G401 (cell line): ENCODE measurements around the gene GZMB. TPM values are rescaled to one million over a fixed set of nuclear protein-coding genes. Genes with fewer than 3 reads are reported as not detected.
"Not testable (repeated sequence)": the region's sequence is repeated elsewhere in the genome, so short reads cannot be mapped to it uniquely, and the experiment has no call there.

Experiments used
- DNase-seq: peaks from one replicate; pipeline ENCODE4 v3.0.0-alpha.2; 2015; ENCODE audit warnings: low spot score
- in situ Hi-C: cut with HindIII; loops from 2 replicates; pipeline ENCODE4 v1.10.0; 2016; ENCODE audit warnings: low sequenced_read_pairs, mixed read lengths
- total RNA-seq: library from RNA; depleted of rRNA; stranded (reverse); fragments of >200 nt; shearing (Covaris generic); gene quantifications from 2 replicates; pipeline ENCODE4 v1.2.3, GENCODE V29; 2014

The GZMB gene
- total RNA-seq, 1 experiment from 2014 or later: not detected

DNA sequence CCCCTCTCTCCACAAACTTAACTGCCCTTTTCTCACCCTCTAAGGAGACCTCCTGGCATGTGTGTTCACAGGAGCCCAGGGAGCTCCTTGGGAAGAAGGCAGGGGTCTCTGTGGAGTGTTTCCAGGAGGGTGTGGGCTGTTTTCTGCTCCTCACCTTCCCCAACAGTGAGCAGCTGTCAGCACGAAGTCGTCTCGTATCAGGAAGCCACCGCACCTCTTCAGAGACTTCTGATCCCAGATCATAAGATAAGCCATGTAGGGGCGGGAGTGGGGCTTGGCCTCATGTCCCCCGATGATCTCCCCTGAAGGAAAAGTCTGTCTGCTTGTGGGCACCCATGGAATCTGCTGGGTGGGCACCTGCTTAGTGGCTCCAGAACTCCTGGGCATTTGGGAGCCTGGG lies 1.2 kb downstream of the GZMB start:
- no peak for DNase-seq
- in situ Hi-C loops: no loop called here

DNA sequence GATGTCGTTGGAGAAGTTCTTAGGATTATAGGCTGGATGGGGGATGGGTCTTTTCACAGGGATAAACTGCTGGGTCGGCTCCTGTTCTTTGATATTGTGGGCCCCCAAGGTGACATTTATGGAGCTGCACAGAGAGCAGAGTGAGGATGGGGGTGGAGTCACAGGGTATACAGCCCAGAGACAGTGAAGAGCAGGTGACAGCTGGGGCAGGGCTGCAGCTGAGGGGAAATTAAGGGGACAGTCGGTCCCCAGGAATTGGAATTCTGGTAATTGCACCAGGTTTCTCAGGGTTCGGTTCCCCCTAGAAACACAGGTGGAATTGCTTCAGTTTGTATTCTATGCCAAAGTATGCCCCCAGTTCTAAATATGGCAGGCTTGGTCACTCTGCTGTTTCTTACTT lies 1.7 kb downstream of the GZMB start:
- no peak for DNase-seq
- in situ Hi-C loops: no loop called here

DNA sequence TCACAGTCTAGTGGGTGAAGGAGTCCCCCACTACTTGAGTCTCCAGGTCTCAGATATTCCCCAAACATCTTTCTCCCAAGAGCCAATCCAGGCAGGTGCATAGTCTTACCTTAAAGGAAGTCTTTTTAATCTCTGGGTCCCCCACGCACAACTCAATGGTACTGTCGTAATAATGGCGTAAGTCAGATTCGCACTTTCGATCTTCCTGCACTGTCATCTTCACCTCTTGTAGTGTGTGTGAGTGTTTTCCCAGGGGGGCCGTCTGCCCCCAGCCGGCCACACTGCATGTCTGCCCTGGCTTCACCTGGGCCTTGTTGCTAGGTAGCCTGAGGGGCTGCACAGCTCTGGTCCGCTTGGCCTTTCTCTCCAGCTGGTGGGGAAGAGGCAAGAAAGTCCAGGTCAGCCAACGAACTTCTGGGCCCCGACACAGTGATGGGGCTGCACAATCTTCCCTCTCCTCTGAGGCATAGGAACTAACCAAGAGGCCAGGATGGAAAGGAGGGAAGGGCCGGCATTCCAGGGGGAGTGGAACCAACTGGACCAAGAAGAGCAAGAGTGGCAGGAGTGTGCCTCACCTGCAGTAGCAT lies 2.1 kb downstream of the GZMB start:
- in situ Hi-C loops: no loop called here
- no peak for DNase-seq

DNA sequence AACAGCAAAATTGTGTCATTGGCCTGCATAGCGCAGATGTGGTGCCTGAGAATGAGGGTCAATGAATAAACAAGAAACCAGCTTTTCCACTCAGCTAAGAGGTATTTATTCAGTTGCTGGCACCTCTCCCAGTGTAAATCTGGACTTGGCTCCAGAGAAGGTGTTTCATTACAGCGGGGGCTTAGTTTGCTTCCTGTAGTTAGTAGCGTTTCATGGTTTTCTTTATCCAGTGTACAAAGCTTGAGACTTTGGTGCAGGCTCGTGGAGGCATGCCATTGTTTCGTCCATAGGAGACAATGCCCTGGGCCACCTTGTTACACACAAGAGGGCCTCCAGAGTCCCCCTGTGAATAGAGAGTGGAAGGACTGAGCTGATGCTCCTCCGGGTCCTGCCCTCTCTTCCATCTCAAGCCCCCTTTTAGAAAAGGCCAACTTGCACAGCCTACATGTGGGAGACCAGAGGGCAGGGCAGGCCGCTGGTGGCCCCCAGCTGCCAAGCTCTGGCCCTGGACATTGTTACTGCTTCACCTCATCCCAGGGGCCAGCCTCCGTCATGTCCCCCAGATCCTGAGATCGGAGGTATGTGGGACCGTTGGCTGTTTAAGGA lies 3.0 kb downstream of the GZMB start:
- DNase-seq: no peak
- in situ Hi-C loops: no loop called here

DNA sequence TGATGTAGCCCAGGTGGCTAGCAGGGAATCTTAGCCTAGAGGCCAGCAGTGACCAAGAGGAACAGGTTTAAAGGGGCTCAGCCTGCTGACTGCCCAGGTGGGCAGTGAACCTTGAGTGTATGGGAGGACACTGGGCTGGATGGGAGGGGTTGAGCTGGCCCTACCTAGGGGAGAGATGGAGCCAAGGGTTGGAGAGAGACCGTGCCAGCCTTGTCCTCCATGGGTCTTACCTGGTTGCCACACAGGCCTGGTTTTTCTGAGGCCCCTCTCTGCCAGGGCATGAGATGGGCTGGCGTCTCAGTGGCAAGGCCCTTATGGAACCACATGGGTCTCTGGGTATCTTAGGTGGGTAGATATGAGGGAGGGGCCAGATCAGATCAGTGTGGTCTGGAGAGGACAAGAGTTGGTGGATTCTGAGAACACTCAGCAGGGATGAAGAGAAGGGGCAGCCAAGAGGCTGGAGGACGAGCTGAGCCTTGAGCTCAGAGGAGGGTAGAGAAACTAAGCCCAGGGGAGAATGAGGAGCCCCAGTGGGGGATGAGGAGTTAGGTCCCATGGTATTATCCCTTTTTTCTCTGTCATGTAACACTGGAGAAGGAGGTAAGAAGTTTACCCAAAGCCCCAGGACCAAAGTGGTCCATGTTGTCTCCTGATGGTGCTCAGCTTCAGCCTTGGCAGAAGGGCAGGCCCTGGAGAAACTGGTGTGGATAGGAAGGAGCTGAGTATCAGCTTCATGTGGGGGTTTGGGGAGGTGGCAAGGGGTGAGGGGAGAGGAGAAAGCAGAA lies 3.7 kb downstream of the GZMB start:
- in situ Hi-C loops: no loop called here
- DNase-seq: no peak

DNA sequence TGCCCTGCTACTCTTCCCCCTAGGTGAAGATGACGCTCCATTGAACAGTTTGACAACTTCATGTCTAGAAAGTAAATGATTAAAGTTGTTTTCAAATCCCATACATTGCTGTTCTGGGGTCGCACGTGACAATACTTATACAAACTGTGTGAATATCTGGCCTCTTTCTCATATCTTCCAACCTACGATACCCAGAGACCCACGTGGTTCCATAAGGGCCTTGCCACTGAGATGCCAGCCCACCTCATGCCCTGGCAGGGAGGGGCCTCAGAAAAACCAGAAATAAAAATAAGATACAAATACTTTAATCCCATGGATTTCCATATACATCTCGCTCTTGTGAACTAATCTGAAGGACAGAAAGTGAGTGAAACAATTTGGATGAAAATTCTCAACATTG lies 4.5 kb downstream of the GZMB start:
- in situ Hi-C loops: no loop called here

DNA sequence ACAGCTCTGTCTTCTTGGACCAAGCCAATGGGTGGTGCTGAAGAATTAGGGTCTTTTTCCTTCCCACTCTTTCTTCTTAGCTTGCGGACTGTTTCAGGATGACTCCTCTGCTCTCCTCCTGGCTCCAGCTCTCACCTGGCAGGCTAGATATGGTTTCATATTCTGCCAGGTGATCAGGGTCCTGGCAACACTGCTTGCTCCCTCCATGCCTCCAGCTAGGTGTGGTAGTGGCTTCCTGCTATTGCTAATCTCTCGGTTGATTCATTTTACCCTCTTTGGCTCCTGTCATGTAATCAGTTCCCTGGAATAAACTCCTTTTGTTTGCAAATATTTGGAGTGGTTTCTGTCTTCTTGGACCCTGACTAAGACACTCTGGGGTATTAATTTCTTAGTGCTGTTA lies 20.2 kb downstream of the GZMB start:
- DNase-seq: no peak
- in situ Hi-C loops: no loop called here

More for the DNA sequence above, 4.5 kb downstream of the GZMB start:
- DNase-seq: no peak

DNA sequence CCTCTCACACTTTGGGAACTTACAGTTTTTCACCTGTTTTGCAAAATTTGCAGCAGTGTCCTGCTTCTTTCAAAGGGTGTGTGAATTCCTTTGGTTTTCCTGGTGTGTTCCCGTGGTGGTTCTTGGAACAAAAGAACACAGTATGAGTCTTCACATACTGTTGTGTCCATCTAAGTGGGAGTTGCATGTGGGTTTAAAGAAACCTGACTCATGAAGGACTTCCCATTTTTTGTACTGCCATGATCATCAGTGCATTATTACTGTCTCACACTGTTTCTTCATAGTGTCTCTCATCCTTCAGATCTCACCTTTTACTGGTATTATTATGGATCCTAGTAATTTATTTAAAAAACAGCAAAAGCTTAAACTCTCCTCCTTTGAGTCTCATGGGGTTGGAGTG lies 20.7 kb downstream of the GZMB start:
- no peak for DNase-seq
- in situ Hi-C loops: no loop called here

DNA sequence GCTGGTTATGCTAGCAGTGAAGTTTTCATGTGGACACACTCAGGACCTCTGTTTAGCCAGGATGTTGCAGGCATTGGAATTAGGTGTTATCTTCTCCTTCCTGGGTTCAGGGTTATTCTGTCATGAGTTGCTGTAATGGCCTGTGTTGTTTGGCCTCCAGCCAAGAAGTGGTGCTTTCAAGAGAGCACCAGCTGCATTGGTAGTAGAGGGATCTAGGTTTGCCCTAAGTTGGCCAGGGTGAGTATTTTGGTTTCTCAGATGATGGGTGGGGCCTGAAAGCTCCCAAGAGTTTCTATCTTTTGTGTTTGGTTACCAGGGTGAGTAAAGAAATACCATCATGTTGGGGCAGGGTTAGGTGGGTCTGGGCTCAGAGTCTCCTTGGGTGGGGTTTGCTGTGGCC lies 21.8 kb downstream of the GZMB start:
- in situ Hi-C loops: no loop called here
- no peak for DNase-seq

DNA sequence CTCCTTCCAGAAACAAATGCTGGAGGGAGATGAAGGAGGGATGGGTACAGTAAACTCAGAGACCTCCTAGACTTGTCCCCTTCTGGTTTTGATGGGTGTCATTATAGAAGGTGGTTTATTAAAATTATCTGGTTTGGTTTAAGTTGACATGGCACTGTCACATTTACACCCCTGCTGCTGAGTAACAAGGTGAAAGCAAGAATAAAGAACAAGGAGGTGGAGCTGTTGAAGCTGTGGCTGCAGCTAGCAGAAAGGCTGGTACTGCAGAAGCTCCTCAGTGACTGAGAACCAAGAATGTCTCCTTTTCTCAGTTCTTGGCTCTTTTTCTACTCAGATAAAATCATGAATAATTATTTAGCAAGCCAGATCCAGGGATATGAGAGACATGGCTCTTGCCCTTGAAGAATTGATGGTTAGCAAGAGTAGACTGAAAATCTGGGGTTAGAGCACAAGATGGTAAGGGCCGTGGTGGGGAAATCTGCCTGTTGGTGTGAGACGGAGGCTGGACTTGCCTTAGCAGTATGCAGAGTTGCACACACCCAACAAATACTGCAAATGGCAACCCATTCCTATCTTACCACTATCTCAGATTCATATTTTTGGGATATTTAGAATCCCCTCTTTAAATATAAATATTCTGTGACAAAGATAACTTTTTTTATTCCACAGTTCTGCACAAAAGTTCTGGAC lies 24.2 kb downstream of the GZMB start, which contains the start of gene GZMH:
Gene GZMH (minus strand): TSS at position 31 of the 690 bp plus-strand sequence. CDS start 72 bp downstream, outside the sequence.
- in situ Hi-C loops: no loop called here
- no peak for DNase-seq

DNA sequence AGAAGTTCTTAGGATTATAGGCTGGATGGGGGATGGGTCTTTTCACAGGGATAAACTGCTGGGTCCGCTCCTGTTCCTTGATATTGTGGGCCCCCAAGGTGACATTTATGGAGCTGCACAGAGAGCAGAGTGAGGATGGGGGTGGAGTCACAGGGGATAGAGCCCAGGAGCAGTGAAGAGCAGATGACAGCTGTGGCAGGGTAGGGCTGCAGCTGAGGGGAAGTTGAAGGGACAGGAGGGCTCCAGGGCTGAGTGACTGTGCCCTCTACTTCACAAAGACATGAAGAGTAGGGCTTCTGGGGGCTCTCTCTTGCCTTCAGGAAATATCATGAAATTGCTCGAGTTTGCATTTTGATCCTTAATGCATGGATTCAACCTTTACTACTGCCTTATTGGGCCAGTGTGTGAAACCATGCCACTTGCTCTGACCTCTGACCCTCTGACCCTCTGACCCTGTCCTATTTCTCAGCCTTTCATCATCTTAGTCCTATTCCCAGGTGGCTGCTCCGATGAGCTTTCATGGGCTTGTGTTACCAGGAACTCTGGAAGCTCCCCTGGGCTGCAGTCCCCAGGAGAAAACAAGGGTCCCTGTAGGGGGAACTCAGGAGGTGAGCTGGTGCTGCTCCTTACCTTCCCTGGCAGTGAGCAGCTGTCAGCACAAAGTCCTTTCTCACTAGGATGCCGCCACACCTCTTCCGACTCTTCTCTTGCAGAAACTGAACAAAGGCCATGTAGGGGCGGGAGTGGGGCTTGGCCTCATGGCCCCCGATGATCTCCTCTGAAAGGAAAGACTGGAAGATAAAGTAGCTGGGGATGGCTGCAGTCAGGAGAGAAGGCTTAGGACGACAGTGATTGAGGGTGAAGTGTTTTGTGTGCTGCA lies 26.1 kb downstream of the GZMB start:
- no peak for DNase-seq
- in situ Hi-C loops: no loop called here

DNA sequence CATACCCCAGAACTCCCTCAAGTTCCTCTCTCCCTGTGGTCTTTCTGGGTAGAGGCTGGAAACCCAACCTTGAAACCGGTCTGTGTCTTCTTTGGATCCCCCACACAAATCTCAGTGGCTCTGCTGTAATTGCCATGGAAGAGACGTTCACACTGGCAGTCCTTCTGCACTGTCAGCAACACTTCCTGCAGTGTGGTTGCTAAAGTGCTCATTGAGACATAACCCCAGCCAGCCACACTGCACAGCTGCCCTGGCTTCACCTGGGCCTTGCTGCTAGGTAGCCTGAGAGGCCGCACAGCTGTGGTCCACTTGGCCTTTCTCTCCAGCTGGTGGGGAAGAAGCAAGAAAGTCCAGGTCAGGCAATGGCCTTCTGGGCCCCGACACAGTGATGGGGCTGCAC lies 26.9 kb downstream of the GZMB start:
- in situ Hi-C loops: no loop called here
- no peak for DNase-seq

DNA sequence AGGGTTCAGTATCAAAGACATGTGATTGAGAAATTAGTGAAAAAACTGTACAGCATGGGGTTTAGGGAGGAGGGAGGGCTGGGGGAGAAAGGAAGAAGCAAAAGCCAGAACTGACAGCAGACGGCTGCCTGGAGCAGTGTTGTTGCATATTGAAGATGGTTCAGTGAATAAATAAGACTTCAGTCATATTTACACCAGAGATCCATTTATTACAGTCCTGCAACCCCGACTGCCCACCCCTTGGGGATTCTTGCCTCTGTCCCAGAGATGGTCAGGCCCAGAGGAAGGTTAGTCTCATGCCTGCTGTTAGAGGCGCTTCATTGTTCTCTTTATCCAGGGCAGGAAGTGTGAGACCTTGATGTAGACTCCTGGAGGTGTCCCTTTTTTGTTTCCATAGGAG lies 27.7 kb downstream of the GZMB start:
- in situ Hi-C loops: no loop called here
- no peak for DNase-seq

DNA sequence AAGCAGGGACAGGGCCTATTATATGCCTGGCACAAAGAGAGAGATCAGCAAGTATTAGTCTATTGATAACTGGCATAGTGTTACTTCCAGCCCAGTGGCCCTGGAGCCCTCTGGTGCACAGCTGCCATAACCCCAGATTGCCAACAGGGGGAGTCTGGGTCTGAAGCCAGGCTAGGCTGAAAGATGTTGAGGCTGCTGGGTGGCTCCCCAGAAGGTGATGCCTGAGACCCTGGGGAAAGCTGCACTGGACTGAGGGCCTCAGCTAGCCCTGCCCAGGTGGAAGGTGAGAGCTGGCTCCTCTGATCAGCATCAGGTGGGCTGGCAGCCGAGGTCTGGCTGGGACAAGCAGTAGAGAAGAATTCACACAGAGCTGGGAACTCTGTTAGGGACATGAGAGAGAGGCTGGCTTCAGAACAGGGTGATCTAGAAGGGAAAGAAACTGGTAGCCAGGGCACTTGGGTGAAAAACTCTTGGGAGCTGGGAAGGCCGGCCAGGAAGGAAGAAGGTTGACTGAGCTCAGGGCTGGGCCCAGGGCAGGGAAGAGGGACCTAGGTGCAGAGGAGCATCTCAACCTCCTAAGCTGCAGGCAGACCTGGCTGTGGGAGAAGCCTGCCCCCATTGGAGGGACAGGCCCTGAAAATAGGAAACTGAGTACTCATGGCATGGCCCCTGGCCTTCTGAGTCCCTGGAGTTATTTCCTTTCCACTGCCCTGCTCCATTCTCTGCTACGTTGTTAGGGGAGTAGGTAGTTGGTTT lies 28.4 kb downstream of the GZMB start:
- DNase-seq: peak; percentile 1
- in situ Hi-C loops: no loop called here

DNA sequence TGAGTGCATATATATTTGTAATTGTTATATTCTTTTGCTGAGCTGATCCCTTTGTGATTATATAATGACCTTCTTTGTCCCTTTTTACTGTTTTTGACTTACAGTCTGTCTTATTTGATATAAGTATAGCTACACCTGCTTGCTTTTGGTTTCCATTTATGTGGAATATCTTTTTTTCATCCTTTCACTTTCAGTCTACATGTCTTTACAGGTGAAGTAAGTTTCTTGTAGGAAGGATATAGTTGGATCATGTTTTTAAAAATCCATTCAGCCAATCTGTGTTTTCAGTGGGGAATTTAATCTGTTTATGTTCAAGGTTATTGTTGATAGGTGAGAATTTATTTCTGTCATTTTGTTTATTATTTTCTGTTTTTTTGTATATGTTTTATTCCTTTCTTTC lies 36.6 kb downstream of the GZMB start:
- no peak for DNase-seq
- in situ Hi-C loops: no loop called here

DNA sequence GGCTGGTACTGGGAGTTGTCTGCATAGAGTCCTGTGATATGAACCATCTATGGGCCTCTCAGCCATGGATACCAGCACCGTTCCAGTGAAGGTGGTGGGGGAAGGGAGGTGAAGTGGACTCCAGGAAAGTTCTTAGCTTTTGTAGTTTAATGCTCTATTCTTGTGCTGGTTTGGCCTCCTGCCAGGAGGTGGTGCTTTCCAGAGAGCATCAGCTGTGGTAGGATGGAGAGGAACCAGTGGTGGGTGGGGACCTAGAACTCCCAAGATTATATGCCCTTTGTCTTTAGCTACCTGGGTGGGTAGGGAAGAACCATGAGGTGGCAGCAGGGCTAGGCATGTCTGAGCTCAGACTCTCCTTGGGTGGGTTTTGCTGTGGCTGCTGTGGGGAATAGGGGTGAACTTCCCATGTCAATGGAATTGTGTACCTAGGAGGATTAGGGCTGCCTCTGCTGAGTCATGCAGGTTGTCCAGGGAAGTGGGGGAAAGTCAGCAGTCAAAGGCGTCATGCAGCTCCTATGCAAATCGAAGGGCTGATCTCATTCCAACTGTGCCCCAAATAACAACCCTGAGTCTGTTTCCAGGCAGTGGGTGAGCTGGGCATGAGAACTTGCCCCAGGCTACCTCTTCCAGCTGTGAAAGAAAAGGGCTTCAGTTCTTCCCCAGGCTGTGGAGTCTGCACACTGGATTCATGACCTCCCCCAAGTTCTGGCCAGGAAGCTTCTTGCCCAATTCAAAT lies 38.7 kb downstream of the GZMB start:
- in situ Hi-C loops: no loop called here

DNA sequence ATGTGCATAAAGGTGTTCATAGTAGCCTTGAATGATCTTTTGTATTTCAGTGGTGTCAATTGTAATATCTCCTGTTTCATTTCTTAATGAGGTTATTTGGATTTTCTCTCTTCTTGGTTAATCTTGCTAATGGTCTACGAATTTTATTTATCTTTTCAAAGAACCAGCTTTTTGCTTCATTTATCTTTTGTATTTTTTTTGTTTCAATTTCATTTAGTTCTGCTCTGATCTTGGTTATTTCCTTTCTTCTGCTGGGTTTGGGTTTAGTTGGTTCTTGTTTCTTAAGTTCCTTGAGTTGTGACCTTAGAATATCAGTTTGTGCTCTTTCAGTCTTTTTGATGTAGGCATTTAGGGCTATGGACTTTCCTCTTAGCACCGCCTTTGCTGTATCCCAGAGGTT lies 43.0 kb downstream of the GZMB start:
- DNase-seq, in situ Hi-C loops: not testable (repeated sequence)

More for the DNA sequence above, 38.7 kb downstream of the GZMB start:
- DNase-seq: no peak

DNA sequence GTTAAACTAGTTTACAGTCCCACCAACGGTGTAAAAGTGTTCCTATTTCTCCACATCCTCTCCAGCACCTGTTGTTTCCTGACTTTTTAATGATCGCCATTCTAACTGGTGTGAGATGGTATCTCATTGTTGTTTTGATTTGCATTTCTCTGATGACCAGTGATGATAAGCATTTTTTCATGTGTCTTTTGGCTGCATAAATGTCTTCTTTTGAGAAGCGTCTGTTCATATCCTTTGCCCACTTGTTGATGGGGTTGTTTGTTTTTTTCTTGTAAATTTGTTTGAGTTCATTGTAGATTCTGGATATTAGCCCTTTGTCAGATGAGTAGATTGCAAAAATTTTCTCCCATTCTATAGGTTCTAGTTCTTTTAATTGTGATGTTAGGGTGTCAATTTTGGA lies 49.6 kb downstream of the GZMB start:
- DNase-seq, in situ Hi-C loops: not testable (repeated sequence)
